NCI-H82 treated with DMSO at 0.1 percent for 48 hours (cell line): ENCODE data around the gene PLS1.
A peak's percentile ranks its signal among the peaks of the same experiment; 100 is the strongest.
"Not testable (repeated sequence)": the region's sequence is repeated elsewhere in the genome, so short reads cannot be mapped to it uniquely, and the experiment has no call there.

Source experiments
- DNase-seq: peaks from one replicate; lab custom pipeline; 2025; ENCODE audit not compliant: unreplicated experiment; lab: John Stamatoyannopoulos, UW

Gene PLS1

DNA sequence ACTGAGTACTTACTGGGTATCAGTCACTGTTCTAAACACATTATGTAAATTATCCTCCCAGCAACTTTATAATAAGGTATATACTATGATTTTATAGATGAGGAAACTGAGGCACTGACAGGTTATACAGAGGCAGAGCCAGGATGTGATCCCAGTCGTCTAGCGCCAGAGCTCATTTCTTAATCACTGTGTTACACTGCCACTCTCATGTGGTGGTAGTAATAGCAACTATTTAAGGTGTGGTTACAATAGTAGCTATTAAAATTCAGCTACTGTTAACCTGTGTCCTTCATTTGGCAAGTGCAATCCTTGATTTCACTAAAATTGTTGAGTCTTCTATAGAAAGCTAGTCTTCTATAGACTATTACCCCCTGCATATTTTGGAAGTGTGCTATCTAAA, 84.5 kb downstream of the PLS1 start:
- DNase-seq, result no peak

DNA sequence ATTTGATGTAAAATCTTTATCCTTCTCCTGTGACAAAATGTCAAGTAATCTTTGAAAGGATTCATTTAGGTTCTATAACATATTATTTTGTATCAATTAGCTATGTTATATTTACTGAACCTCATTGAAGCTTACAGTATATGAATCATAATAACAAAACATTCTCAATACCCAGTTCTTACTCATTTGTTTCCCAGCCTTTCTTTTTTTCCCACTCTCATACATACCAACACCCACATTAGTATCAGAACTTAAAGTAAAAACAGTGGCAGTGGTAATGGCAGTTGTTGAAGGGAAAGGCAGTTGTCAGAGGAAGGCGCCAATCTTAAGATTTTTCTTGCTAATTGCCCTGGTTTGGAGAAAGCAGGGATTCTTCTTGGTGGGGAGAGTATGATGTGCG, 94.4 kb downstream of the PLS1 start:
- DNase-seq, result no peak

- DNase-seq, result no peak
Measured at GRCh38 chr3:142691527-142691926, 95.3 kb downstream of the PLS1 start.

DNA sequence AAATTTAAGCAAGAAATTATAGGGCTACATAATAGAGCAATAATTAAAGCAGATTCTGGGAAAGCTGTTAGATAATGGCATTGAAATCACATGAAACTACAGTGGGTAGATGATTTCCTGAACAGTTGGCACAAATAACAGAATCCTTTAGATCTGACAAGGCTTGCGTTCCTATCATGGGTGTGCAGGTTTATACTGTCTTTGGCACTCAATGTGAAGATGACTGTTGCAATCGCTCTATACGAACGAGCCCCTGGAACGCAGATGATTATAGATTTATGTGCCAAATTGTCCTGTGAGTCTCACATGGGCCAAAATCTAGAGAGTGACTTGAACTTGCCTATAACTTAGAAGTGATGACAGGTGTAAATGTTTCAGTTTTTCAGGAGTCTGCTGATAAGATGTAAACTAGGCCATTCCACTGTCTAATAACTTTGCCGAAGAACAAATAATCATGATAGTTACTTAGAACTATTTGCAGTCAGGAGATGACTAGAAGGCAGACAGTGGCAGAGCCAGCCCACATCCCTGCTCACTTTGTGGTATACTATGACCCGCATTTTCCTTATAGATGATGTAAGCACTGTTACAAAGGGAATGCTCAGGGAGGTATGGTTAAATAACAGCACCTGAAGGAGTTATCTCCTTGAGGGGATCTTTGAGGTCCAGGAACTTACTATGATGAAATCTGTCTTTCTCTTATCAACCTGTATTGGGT, 97.1 kb downstream of the PLS1 start:
- no peak for DNase-seq

DNA sequence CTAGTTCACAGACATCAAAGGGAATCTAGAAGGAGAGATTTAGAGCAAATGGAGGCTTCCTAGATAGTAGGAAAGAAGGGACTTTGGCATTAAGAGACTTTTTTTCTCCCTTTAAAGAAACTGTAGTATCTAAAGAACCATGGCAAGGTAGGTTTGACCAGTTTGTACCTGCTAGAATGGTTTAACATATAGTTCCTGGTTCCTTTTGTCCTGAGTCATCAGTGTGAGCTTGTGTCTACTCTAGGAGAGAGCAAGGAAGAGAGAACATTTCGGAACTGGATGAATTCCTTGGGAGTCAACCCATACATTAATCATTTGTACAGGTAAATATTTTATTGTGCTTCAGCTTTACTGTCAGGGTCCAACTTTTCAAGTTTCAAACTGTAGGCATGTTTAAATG, 98.0 kb downstream of the PLS1 start:
- DNase-seq, result no peak

- DNase-seq, result no peak
Measured at GRCh38 chr3:142705198-142705597, 109.0 kb downstream of the PLS1 start.

GRCh38 chr3:142706321-142707127, 110.3 kb downstream of the PLS1 start:
- DNase-seq, result no peak

- no peak for DNase-seq
Measured at GRCh38 chr3:142709207-142709606, 113.0 kb downstream of the PLS1 start.

DNA sequence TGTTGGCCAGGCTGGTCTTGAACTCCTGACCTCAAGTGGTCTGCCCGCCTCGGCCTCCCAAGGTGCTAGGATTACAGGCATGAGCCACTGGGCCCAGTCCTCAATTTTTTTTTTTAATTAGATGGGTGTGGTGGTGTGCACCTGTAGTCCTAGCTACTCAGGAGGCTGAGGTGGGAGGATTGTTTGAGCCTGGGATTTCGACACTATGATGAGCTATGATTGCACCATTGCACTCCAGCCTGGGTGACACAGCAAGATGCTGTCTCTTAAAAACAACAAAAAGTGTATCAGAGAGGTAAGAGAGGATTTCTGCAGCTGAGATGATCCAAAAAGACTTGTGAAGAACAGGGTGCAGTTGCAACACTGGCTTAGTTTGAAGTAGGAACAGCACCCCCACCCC, 118.7 kb downstream of the PLS1 start:
- DNase-seq, result not testable (repeated sequence)

DNA sequence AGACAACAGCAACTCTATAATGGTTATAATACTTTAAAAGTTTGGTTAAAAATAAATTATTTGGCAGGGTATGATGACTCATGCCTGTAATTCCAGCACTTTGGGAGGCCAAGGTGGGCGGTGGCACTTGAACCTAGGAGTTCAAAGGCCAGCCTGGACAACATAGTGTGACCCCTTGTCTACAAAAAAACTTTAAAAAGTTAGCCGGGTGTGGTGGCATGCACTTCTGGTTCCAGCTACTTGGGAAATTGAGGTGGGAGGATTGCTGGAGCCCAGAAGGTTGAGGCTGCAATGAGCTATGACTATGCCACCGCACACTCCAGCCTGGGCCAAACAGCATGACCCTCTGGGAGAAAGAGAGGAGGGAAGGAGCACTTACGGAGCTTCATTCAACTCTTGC, 119.9 kb downstream of the PLS1 start:
- DNase-seq, result no peak

DNA sequence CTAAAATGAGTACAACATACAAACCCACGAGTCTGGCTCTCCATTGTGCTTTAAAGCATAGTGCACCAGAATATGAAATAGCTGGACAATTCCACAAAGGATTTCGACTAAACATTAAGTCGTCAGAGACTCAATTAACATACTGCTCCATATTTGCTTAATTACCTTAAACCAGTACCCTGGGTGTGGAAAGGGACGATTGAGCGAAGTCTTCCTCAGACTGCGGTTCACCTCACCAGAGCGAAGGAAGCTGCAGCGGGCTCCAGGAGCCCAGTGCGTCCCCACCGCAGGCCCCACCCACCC, 127.4 kb downstream of the PLS1 start:
- DNase-seq, result no peak

- peak; percentile 66 for DNase-seq
Measured at GRCh38 chr3:142723968-142724681, 127.9 kb downstream of the PLS1 start, which contains the start of gene TRPC1. Gene TRPC1, plus strand, starts transcription at chr3:142724034. Its CDS starts 526 bp downstream, at chr3:142724560.

- no peak for DNase-seq
Measured at GRCh38 chr3:142724682-142725356, 128.6 kb downstream of the PLS1 start.

DNA sequence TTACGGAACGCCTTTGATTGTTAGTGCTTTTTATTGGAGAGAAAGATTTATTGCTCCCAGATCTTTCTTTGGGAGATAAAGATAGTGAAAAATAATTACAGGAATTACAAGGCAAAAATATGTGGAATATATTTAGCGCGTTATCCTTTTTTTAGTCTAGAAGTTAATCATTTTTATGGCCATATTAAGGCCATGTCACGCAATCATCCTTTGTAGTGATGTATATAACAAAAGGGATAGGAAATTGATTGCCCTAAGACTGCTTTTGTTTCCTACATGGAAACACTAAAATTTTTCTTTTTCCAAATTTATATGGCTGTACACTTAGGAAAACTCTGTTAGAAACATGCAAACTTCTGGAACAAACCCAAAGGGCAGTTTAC, 129.2 kb downstream of the PLS1 start:
- no peak for DNase-seq

- no peak for DNase-seq
Measured at GRCh38 chr3:142726017-142726416, 129.8 kb downstream of the PLS1 start.

DNA sequence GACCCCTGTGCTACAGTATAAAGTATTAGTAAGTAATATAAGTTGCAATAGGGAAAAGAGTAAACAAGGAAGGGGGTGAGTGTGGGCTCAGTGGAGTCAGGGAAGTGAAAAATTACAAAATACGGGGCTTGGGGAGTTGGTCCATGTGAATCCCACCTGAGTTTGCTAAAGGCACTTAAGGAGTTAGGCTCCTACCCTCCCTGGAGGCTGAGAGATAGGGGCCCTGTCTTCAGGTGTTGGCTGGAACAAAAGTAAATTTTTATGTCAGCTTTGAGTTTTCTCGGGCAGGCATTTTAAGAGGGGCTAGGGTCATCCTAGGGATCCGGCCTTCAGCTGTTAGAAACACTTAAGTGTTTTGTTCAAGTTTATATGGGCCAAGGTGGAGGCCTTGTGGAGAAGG, 135.9 kb downstream of the PLS1 start:
- DNase-seq, result no peak

- no peak for DNase-seq
Measured at GRCh38 chr3:142734834-142735233, 138.6 kb downstream of the PLS1 start.

GRCh38 chr3:142735462-142735861, 139.3 kb downstream of the PLS1 start:
- DNase-seq, result peak; percentile 87

GRCh38 chr3:142738396-142738795, 142.2 kb downstream of the PLS1 start:
- no peak for DNase-seq

DNA sequence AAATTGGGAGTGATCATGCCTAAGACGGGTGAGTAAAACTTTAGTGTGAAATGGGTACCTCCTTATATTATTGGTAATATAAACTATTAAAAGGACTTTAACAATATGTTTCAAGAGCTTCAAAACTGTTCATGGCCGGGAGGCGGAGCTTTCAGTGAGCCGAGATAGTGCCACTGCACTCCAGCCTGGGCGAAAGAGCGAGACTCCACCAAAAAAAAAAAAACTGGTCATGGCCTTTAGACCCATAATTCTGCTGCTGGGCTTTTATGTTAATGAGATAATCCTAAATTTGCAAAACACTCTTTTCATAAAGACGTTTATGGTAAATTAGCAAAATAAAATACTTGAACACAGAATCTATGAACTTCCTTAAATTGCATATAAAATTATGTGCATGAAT, 150.5 kb downstream of the PLS1 start:
- DNase-seq, result no peak

GRCh38 chr3:142750531-142750930, 154.3 kb downstream of the PLS1 start:
- DNase-seq, result not testable (repeated sequence)
